MM.1S (cell line): ENCODE measurements around the gene STOX2.

Source experiments
- CTCF ChIP-seq: fragments of 300-600 bp; sonication (generic); IDR thresholded peaks from 2 replicates; pipeline ENCODE4 v1.5.1; 2016; ENCODE audit warnings: antibody characterized with exemption, low read length, mixed read lengths
- EZH2 ChIP-seq: fragments of 300-600 bp; sonication (generic); optimal IDR thresholded peaks from 2 replicates; pipeline ENCODE3; 2017; ENCODE audit warnings: low read depth, mild to moderate bottlenecking, antibody characterized with exemption, low read length, mixed read lengths

DNA sequence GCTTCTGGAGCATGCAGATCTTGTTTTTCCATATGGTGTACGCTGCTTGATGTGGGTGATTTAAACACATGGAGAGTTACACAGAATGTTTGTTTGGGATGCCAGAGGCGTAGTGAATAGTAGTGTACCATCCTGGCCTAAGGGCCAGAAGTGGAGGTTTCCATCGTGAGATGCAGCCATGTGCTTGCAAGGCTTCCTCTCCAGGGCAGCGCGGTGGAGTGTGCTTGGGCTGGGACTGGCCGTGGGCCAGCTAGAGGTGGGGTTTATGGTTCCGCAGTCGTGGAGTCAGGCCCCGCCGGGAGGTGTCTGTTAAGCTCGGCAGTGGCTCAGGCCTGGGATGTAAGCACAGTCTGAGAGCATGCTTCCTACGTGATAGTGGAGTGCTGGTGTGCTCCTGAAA lies 14.0 kb downstream of the STOX2 start:
- TF ChIP-seq CTCF (no peak), EZH2 (no peak)
